ENCODE measurements around the gene OR2T2. TPM values are rescaled to one million over a fixed set of nuclear protein-coding genes. Genes with fewer than 3 reads are reported as not detected.
"Not testable (repeated sequence)": the region's sequence is repeated elsewhere in the genome, so short reads cannot be mapped to it uniquely, and the experiment has no call there.

The OR2T2 gene
- total and polyA plus RNA-seq, 4 donors, result not detected

- not testable (repeated sequence) for H3K27ac ChIP-seq (ENCODE audit: low read depth, low read length); H3K27me3 ChIP-seq (ENCODE audit: control insufficient read depth, insufficient read depth, low read length); H3K9me3 ChIP-seq (ENCODE audit: control insufficient read depth, insufficient read depth, low read length); H3K4me1 ChIP-seq (ENCODE audit: control insufficient read depth, insufficient read depth, low read length); H3K36me3 ChIP-seq (ENCODE audit: control insufficient read depth, insufficient read depth, low read length); DNase-seq (ENCODE audit: low read depth in 4 of 6, low spot score in 6 of 6); H3K4me3 ChIP-seq (ENCODE audit: low read depth, low read length)
- 60% methylated on average over 6 of the region's 13 CpGs for WGBS (ENCODE audit: insufficient coverage)
Measured at GRCh38 chr1:248481686-248482579, 36.5 kb downstream of the OR2T2 start.

GRCh38 chr1:248488289-248488688 is 42.9 kb downstream of the OR2T2 start, which contains the start of gene OR2T5:
TSS of gene OR2T5 (plus strand) at chr1:248488589. CDS start at chr1:248488589, 0 bp downstream.
- not testable (repeated sequence) for DNase-seq (ENCODE audit: low read depth in 4 of 6, low spot score in 6 of 6); H3K27me3 ChIP-seq (ENCODE audit: control insufficient read depth, insufficient read depth, low read length); H3K4me1 ChIP-seq (ENCODE audit: control insufficient read depth, insufficient read depth, low read length); H3K27ac ChIP-seq (ENCODE audit: low read depth, low read length); H3K36me3 ChIP-seq (ENCODE audit: control insufficient read depth, insufficient read depth, low read length); H3K9me3 ChIP-seq (ENCODE audit: control insufficient read depth, insufficient read depth, low read length); H3K4me3 ChIP-seq (ENCODE audit: low read depth, low read length)
- no CpG with 5 or more reads among the region's 6 CpGs for WGBS (ENCODE audit: insufficient coverage)

- not testable (repeated sequence) for H3K4me3 ChIP-seq (ENCODE audit: low read depth, low read length); H3K27me3 ChIP-seq (ENCODE audit: control insufficient read depth, insufficient read depth, low read length); DNase-seq (ENCODE audit: low read depth in 4 of 6, low spot score in 6 of 6); H3K36me3 ChIP-seq (ENCODE audit: control insufficient read depth, insufficient read depth, low read length); H3K27ac ChIP-seq (ENCODE audit: low read depth, low read length); H3K4me1 ChIP-seq (ENCODE audit: control insufficient read depth, insufficient read depth, low read length); H3K9me3 ChIP-seq (ENCODE audit: control insufficient read depth, insufficient read depth, low read length)
- no CpG with 5 or more reads among the region's 5 CpGs for WGBS (ENCODE audit: insufficient coverage)
Measured at GRCh38 chr1:248496661-248497060, 51.2 kb downstream of the OR2T2 start.

GRCh38 chr1:248500305-248501035 is 55.0 kb downstream of the OR2T2 start:
- H3K36me3 ChIP-seq (ENCODE audit: control insufficient read depth, insufficient read depth, low read length); H3K4me3 ChIP-seq (ENCODE audit: low read depth, low read length); DNase-seq (ENCODE audit: low read depth in 4 of 6, low spot score in 6 of 6); H3K27me3 ChIP-seq (ENCODE audit: control insufficient read depth, insufficient read depth, low read length); H3K27ac ChIP-seq (ENCODE audit: low read depth, low read length); H3K4me1 ChIP-seq (ENCODE audit: control insufficient read depth, insufficient read depth, low read length); H3K9me3 ChIP-seq (ENCODE audit: control insufficient read depth, insufficient read depth, low read length): not testable (repeated sequence)
- WGBS (ENCODE audit: insufficient coverage), result no CpG with 5 or more reads among the region's 2 CpGs

Other genes with a start within 250 kb of the OR2T2 start
- gene OR2M3, start 248.4 kb upstream of the OR2T2 start, total RNA-seq, result under 1 TPM; 0.06 to 0.40 TPM
- under 1 TPM; 0.05 to 0.08 TPM for gene OR2M3, start 248.4 kb upstream of the OR2T2 start, polyA plus RNA-seq (ENCODE audit: insufficient read length in 2 of 2)
- gene OR2M4, start 214.2 kb upstream of the OR2T2 start, total RNA-seq, result under 1 TPM; 0.11 to 0.40 TPM
- gene OR2M4, start 214.2 kb upstream of the OR2T2 start, polyA plus RNA-seq (ENCODE audit: insufficient read length in 2 of 2), result under 1 TPM; 0.17 to 0.39 TPM
- under 1 TPM in 1 of 2 donors, not detected in 1; 0.11 TPM for gene OR2T33, start 167.7 kb upstream of the OR2T2 start, total RNA-seq
- gene OR2T33, start 167.7 kb upstream of the OR2T2 start, polyA plus RNA-seq (ENCODE audit: insufficient read length in 2 of 2), result under 1 TPM; 0.24 to 0.41 TPM
- not detected for gene OR2T12, start 142.2 kb upstream of the OR2T2 start, total RNA-seq
- gene OR2T12, start 142.2 kb upstream of the OR2T2 start, polyA plus RNA-seq (ENCODE audit: insufficient read length in 2 of 2), result under 1 TPM in 1 of 2 donors, not detected in 1; 0.05 TPM
- gene OR2M7, start 121.1 kb upstream of the OR2T2 start, total RNA-seq, result not detected
- gene OR2M7, start 121.1 kb upstream of the OR2T2 start, polyA plus RNA-seq (ENCODE audit: insufficient read length in 2 of 2), result not detected
- not detected for gene OR14C36, start 96.9 kb upstream of the OR2T2 start, total RNA-seq
- gene OR14C36, start 96.9 kb upstream of the OR2T2 start, polyA plus RNA-seq (ENCODE audit: insufficient read length in 2 of 2), result not detected
- not detected for gene OR2T4, start 84.0 kb upstream of the OR2T2 start, total RNA-seq
- not detected for gene OR2T4, start 84.0 kb upstream of the OR2T2 start, polyA plus RNA-seq (ENCODE audit: insufficient read length in 2 of 2)
- under 1 TPM in 1 of 2 donors, not detected in 1; 0.20 TPM for gene OR2T6, start 69.9 kb upstream of the OR2T2 start, total RNA-seq
- gene OR2T6, start 69.9 kb upstream of the OR2T2 start, polyA plus RNA-seq (ENCODE audit: insufficient read length in 2 of 2), result under 1 TPM; 0.10 to 0.12 TPM
- not detected for gene OR2T1, start 42.6 kb upstream of the OR2T2 start, total RNA-seq
- not detected for gene OR2T1, start 42.6 kb upstream of the OR2T2 start, polyA plus RNA-seq (ENCODE audit: insufficient read length in 2 of 2)
- not detected for gene OR2T3, start 27.7 kb downstream of the OR2T2 start, total RNA-seq
- not detected for gene OR2T3, start 27.7 kb downstream of the OR2T2 start, polyA plus RNA-seq (ENCODE audit: insufficient read length in 2 of 2)
- not detected for gene OR2T5, start 43.0 kb downstream of the OR2T2 start, total RNA-seq
- not detected for gene OR2T5, start 43.0 kb downstream of the OR2T2 start, polyA plus RNA-seq (ENCODE audit: insufficient read length in 2 of 2)
- gene OR2G6, start 62.4 kb downstream of the OR2T2 start, total RNA-seq, result not detected
- gene OR2G6, start 62.4 kb downstream of the OR2T2 start, polyA plus RNA-seq (ENCODE audit: insufficient read length in 2 of 2), result under 1 TPM in 1 of 2 donors, not detected in 1; 0.06 TPM
- not detected for gene OR2T29, start 117.1 kb downstream of the OR2T2 start, total RNA-seq
- not detected for gene OR2T29, start 117.1 kb downstream of the OR2T2 start, polyA plus RNA-seq (ENCODE audit: insufficient read length in 2 of 2)
- not detected for gene OR2T34, start 129.1 kb downstream of the OR2T2 start, total RNA-seq
- not detected for gene OR2T34, start 129.1 kb downstream of the OR2T2 start, polyA plus RNA-seq (ENCODE audit: insufficient read length in 2 of 2)
- gene OR2T10, start 152.1 kb downstream of the OR2T2 start, total RNA-seq, result not detected
- not detected for gene OR2T10, start 152.1 kb downstream of the OR2T2 start, polyA plus RNA-seq (ENCODE audit: insufficient read length in 2 of 2)
- gene OR2T11, start 189.5 kb downstream of the OR2T2 start, total RNA-seq, result not detected
- not detected for gene OR2T11, start 189.5 kb downstream of the OR2T2 start, polyA plus RNA-seq (ENCODE audit: insufficient read length in 2 of 2)
- gene OR2T35, start 199.6 kb downstream of the OR2T2 start, total RNA-seq, result not detected
- not detected for gene OR2T35, start 199.6 kb downstream of the OR2T2 start, polyA plus RNA-seq (ENCODE audit: insufficient read length in 2 of 2)
- not detected for gene OR2T27, start 209.9 kb downstream of the OR2T2 start, total RNA-seq
- gene OR2T27, start 209.9 kb downstream of the OR2T2 start, polyA plus RNA-seq (ENCODE audit: insufficient read length in 2 of 2), result not detected

Measured in spinal cord (tissue), 10 donors.